ENCODE results near the gene APBA3.

APBA3 gene

GRCh38 chr19:3801412-3802096, 40.1 kb upstream of the APBA3 start:
- Histone ChIP-seq H3K4me2 (ENCODE audit: low read depth, low read length) (no peak overlapping the region), H3K27me3 (replicated peaks; ENCODE audit: insufficient read depth, low read length) (peaks cover 96% of the 10 kb centered on the region), H3K27ac (ENCODE audit: low read length) (no peak overlapping the region), H3K4me3 (ENCODE audit: low read length) (no peak overlapping the region), H2AFZ (ENCODE audit: low read length) (no peak overlapping the region), H3K9me3 (replicated peaks; ENCODE audit: insufficient read depth, low read length) (no peaks in the 10 kb centered on the region), H3K36me3 (replicated peaks; ENCODE audit: insufficient read depth, low read length) (no peaks in the 10 kb centered on the region), H3K9ac (ENCODE audit: low read length) (no peak overlapping the region), H3K4me1 (ENCODE audit: low read length) (no peaks in the 10 kb centered on the region), H3K9me2 (replicated peaks; ENCODE audit: insufficient read depth, low read length) (no peaks in the 10 kb centered on the region), H3K79me2 (ENCODE audit: low read length) (no peaks in the 10 kb centered on the region), H4K20me1 (ENCODE audit: insufficient read depth, low read length) (no peaks in the 10 kb centered on the region), H3F3A (ENCODE audit: insufficient read depth, low read length) (no peaks in the 10 kb centered on the region)
- TF ChIP-seq EZH2phosphoT487 (IDR thresholded peaks at IDR 0.05; ENCODE audit: low read length) (no peak), EZH2 (optimal IDR thresholded peaks at IDR 0.05; ENCODE audit: low read depth, low read length) (no peak), CTCF (IDR thresholded peaks at IDR 0.05; ENCODE audit: low read length) (no peak)
- DNase-seq = no peak

GRCh38 chr19:3800996-3801395, 39.5 kb upstream of the APBA3 start:
- no peaks in the 10 kb centered on the region for H3K9me2 ChIP-seq (replicated peaks; ENCODE audit: insufficient read depth, low read length)
- no peaks in the 10 kb centered on the region for H3K9me3 ChIP-seq (replicated peaks; ENCODE audit: insufficient read depth, low read length)
- no peak for DNase-seq
- no peaks in the 10 kb centered on the region for H3K79me2 ChIP-seq (ENCODE audit: low read length)
- no peak overlapping the region for H3K27ac ChIP-seq (ENCODE audit: low read length)
- H3K4me1 ChIP-seq (ENCODE audit: low read length) = no peaks in the 10 kb centered on the region
- H2AFZ ChIP-seq (ENCODE audit: low read length) = no peak overlapping the region
- no peak overlapping the region for H3K4me3 ChIP-seq (ENCODE audit: low read length)
- peaks cover 97% of the 10 kb centered on the region for H3K27me3 ChIP-seq (replicated peaks; ENCODE audit: insufficient read depth, low read length)
- no peak for TF ChIP-seq CTCF (IDR thresholded peaks at IDR 0.05; ENCODE audit: low read length)
- TF ChIP-seq EZH2phosphoT487 (IDR thresholded peaks at IDR 0.05; ENCODE audit: low read length) = no peak
- TF ChIP-seq EZH2 (optimal IDR thresholded peaks at IDR 0.05; ENCODE audit: low read depth, low read length) = no peak
- H3K9ac ChIP-seq (ENCODE audit: low read length) = no peak overlapping the region
- no peaks in the 10 kb centered on the region; the same call in 1 of the 2 replicates for H4K20me1 ChIP-seq (ENCODE audit: insufficient read depth, low read length)
- H3F3A ChIP-seq (ENCODE audit: insufficient read depth, low read length) = no peaks in the 10 kb centered on the region
- no peak overlapping the region for H3K4me2 ChIP-seq (ENCODE audit: low read depth, low read length)
- no peaks in the 10 kb centered on the region for H3K36me3 ChIP-seq (replicated peaks; ENCODE audit: insufficient read depth, low read length)

GRCh38 chr19:3798137-3798536, 36.6 kb upstream of the APBA3 start:
- Histone ChIP-seq H3K9me2 (replicated peaks; ENCODE audit: insufficient read depth, low read length) (no peaks in the 10 kb centered on the region), H3K4me2 (ENCODE audit: low read depth, low read length) (no peak overlapping the region), H3K9me3 (replicated peaks; ENCODE audit: insufficient read depth, low read length) (no peaks in the 10 kb centered on the region), H3K27me3 (replicated peaks; ENCODE audit: insufficient read depth, low read length) (peaks cover 92% of the 10 kb centered on the region), H3K79me2 (ENCODE audit: low read length) (no peaks in the 10 kb centered on the region), H2AFZ (ENCODE audit: low read length) (no peak overlapping the region), H4K20me1 (ENCODE audit: insufficient read depth, low read length) (no peaks in the 10 kb centered on the region; the same call in 1 of the 2 replicates), H3K9ac (ENCODE audit: low read length) (no peak overlapping the region), H3K36me3 (replicated peaks; ENCODE audit: insufficient read depth, low read length) (no peaks in the 10 kb centered on the region), H3K27ac (ENCODE audit: low read length) (no peak overlapping the region), H3K4me3 (ENCODE audit: low read length) (no peak overlapping the region), H3K4me1 (ENCODE audit: low read length) (no peaks in the 10 kb centered on the region), H3F3A (ENCODE audit: insufficient read depth, low read length) (no peaks in the 10 kb centered on the region)
- DNase-seq = no peak
- TF ChIP-seq EZH2phosphoT487 (IDR thresholded peaks at IDR 0.05; ENCODE audit: low read length) = no peak
- no peak for TF ChIP-seq CTCF (IDR thresholded peaks at IDR 0.05; ENCODE audit: low read length)
- TF ChIP-seq EZH2 (optimal IDR thresholded peaks at IDR 0.05; ENCODE audit: low read depth, low read length) = no peak

All from MM.1S (cell line).